Natural killer cell treated with Interleukin-12 subunit alpha and Interleukin-12 subunit beta and Interleukin-15 and Interleukin-18, amount 100 ng/mL, for 72 hours (primary cell): ENCODE results near the gene ITGB3BP. TPM values are rescaled to one million over a fixed set of nuclear protein-coding genes. Genes with fewer than 3 reads are reported as not detected.
"Not testable (repeated sequence)": the region's sequence is repeated elsewhere in the genome, so short reads cannot be mapped to it uniquely, and the experiment has no call there.

ENCODE experiments used
- ATAC-seq, 2 donors: fragments of 150-1000 bp; cut with Tn5 transposase in 1 of 2; sonication (Bioruptor Pico), chemical (Tn5 transposase) in 1 of 2; 2 replicates each; pipeline ENCODE4 v1.10.0; 2021
- DNase-seq: peaks from one replicate; pipeline ENCODE4 v3.0.0; 2022; ENCODE audit warnings: low spot score
- H3K27ac Mint-ChIP-seq, 2 donors: 1 replicate in 1 of 2; 2 replicates in 1 of 2; pipeline ENCODE4 v1.8.0; 2022; ENCODE audit warnings: mixed read lengths in 2 of 2, mild to moderate bottlenecking in 1 of 2, moderate library complexity in 1 of 2
- H3K27me3 Mint-ChIP-seq, 2 donors: 1 replicate in 1 of 2; 2 replicates in 1 of 2; pipeline ENCODE4 v1.8.0; 2022; ENCODE audit warnings: mixed read lengths in 2 of 2
- H3K36me3 Mint-ChIP-seq: one replicate; pipeline ENCODE4 v1.8.0; 2022; ENCODE audit warnings: mixed read lengths
- H3K4me1 Mint-ChIP-seq, 2 donors: 1 replicate in 1 of 2; 2 replicates in 1 of 2; pipeline ENCODE4 v1.8.0; 2022; ENCODE audit warnings: low read depth in 2 of 2, mixed read lengths in 2 of 2, mild to moderate bottlenecking in 1 of 2
- H3K4me3 Mint-ChIP-seq: one replicate; pipeline ENCODE4 v1.8.0; 2022; ENCODE audit warnings: mixed read lengths
- H3K9me3 Mint-ChIP-seq: 2 replicates; pipeline ENCODE4 v1.8.0; 2022; ENCODE audit warnings: mixed read lengths
- total RNA-seq, 2 donors: library from RNA; stranded (reverse); gene quantifications; one replicate each; pipeline ENCODE4 v1.2.3, GENCODE V29; 2022

ITGB3BP gene
- total RNA-seq, 2 donors from 2014 or later: 35.0 to 48.3 TPM

DNA sequence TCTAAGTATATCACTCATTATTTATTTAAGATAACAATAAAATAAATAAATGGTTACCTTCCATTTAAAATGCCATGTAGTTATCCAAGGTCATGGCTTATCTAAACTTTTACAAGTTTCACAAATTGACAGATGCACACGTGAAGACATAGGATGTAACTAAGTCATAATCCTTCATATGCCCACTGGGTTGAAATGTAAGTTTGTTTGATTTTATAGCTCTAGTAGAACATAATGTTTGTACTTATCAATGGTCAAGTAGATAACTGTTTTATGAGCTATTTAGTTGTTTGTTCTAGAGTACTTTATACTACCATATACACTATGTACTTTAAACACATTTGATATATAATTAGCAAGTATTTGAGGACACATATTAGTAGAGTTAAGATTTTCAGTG, 43.0 kb downstream of the ITGB3BP start:
- Mint-ChIP-seq H3K27me3 (no peaks in the 10 kb centered on the region), H3K36me3 (no peaks in the 10 kb centered on the region), H3K4me1 (no peaks in the 10 kb centered on the region), H3K4me3 (no peak overlapping the region), H3K9me3 (no peaks in the 10 kb centered on the region), H3K27ac (no peak overlapping the region)
- DNase-seq: no peak
- ATAC-seq: no peak

DNA sequence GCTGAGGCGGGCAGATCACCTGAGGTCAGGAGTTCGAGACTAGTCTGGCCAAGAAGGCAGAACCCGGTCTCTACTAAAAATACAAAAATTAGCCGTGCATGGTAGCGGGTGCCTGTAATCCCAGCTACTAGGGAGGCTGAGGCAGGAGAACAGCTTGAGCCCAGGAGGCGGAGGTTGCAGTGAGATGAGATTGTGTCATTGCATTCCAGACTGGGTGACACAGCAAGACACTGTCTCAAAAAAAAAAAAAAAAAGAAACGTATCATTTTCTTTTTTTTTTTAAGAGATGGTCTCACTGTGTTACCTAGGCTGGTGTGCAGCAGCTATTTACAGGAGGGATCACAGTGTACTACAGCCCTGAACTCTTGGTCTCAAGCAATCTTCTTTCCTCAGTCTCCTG, 47.3 kb downstream of the ITGB3BP start:
- Mint-ChIP-seq H3K4me1 (no peaks in the 10 kb centered on the region), H3K4me3 (no peak overlapping the region), H3K36me3 (no peaks in the 10 kb centered on the region), H3K27ac (no peak overlapping the region), H3K9me3 (no peaks in the 10 kb centered on the region), H3K27me3 (no peaks in the 10 kb centered on the region)
- ATAC-seq (no peak), DNase-seq (no peak)

GRCh38 chr1:63468683-63469082, 54.3 kb downstream of the ITGB3BP start:
- H3K9me3 Mint-ChIP-seq, H3K4me1 Mint-ChIP-seq, H3K4me3 Mint-ChIP-seq, DNase-seq, H3K27ac Mint-ChIP-seq, H3K27me3 Mint-ChIP-seq, H3K36me3 Mint-ChIP-seq, ATAC-seq: not testable (repeated sequence)

DNA sequence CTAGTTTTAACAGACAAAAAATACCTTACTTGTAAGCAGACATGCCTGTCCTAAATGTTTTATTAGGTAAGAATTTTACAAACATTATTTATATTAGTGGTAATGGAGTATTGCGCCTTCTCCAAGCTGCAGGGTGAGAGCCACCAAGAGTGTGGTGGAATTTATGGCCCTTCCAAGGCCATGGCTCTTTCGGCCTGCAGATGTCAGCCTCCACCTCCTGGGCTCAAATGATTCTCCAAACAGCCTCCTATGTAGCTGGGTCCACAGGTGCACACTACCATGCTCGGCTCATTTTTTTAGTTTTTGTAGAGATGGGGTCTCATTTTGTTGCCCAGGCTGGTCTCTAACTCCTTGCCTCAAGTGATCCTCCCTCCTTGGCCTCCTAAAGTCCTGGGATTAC, 56.3 kb downstream of the ITGB3BP start:
- Mint-ChIP-seq H3K4me3 (no peak overlapping the region), H3K27me3 (no peaks in the 10 kb centered on the region), H3K9me3 (no peaks in the 10 kb centered on the region), H3K27ac (no peak overlapping the region), H3K36me3 (peaks cover 9% of the 10 kb centered on the region), H3K4me1 (peaks cover 4 to 5% of the 10 kb centered on the region in 2 donors)
- ATAC-seq: no peak
- DNase-seq: no peak

GRCh38 chr1:63466181-63466580, 56.8 kb downstream of the ITGB3BP start:
- Mint-ChIP-seq H3K9me3 (no peaks in the 10 kb centered on the region), H3K4me3 (no peak overlapping the region), H3K27me3 (no peaks in the 10 kb centered on the region), H3K36me3 (peaks cover 15% of the 10 kb centered on the region), H3K27ac (no peak overlapping the region), H3K4me1 (peaks cover 4 to 5% of the 10 kb centered on the region in 2 donors)
- DNase-seq (no peak), ATAC-seq (no peak)

GRCh38 chr1:63463248-63463647, 59.8 kb downstream of the ITGB3BP start:
- H3K27me3 Mint-ChIP-seq: no peaks in the 10 kb centered on the region
- H3K4me1 Mint-ChIP-seq: peaks cover 4 to 5% of the 10 kb centered on the region in 2 donors
- no peaks in the 10 kb centered on the region for H3K9me3 Mint-ChIP-seq
- H3K36me3 Mint-ChIP-seq: peaks cover 22% of the 10 kb centered on the region
- peak overlapping the region; percentile 19 to 52 for H3K27ac Mint-ChIP-seq
- ATAC-seq (peak in 1 of 2 donors; percentile 46), DNase-seq (no peak)
- H3K4me3 Mint-ChIP-seq: no peak overlapping the region

- DNase-seq (no peak), ATAC-seq (no peak)
- H3K36me3 Mint-ChIP-seq: peaks cover 30% of the 10 kb centered on the region
Measured at GRCh38 chr1:63461661-63462230, 61.3 kb downstream of the ITGB3BP start.

GRCh38 chr1:63458750-63459149, 64.3 kb downstream of the ITGB3BP start:
- ATAC-seq: no peak
- Mint-ChIP-seq H3K36me3 (peaks cover 30% of the 10 kb centered on the region), H3K4me1 (peaks cover 4 to 5% of the 10 kb centered on the region in 2 donors), H3K27ac (no peak overlapping the region), H3K9me3 (no peaks in the 10 kb centered on the region), H3K4me3 (no peak overlapping the region), H3K27me3 (no peaks in the 10 kb centered on the region)
- no peak for DNase-seq

More at GRCh38 chr1:63461661-63462230, 61.3 kb downstream of the ITGB3BP start:
- Mint-ChIP-seq H3K27ac (no peak overlapping the region), H3K4me3 (no peak overlapping the region), H3K4me1 (peaks cover 4 to 5% of the 10 kb centered on the region in 2 donors), H3K9me3 (no peaks in the 10 kb centered on the region), H3K27me3 (no peaks in the 10 kb centered on the region)

- Mint-ChIP-seq H3K27me3 (no peaks in the 10 kb centered on the region), H3K27ac (no peak overlapping the region), H3K4me3 (no peak overlapping the region), H3K36me3 (peaks cover 14% of the 10 kb centered on the region), H3K9me3 (no peaks in the 10 kb centered on the region), H3K4me1 (no peaks in the 10 kb centered on the region)
- no peak for ATAC-seq
- DNase-seq: no peak
Measured at GRCh38 chr1:63454269-63454668, 68.8 kb downstream of the ITGB3BP start.

DNA sequence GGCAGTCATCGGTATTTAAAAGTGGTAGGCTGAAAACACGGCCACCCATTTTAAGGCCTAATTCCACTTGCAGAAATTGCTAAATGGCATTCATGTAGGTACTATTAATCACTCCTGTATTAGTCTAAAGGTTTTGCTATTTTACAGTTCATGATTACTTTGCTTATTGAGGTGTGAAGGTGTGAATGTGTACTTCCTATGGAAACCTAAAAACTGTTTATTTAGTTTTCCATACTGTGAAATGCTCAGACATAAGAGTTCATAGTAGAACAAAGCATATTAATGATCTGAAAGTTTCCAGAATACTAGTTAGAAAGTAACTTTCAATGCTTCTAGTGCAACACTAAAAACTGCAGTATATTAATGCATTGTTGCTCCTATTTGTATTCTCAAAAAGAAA, 69.8 kb downstream of the ITGB3BP start:
- H3K4me1 Mint-ChIP-seq: no peaks in the 10 kb centered on the region
- H3K36me3 Mint-ChIP-seq: peaks cover 8% of the 10 kb centered on the region
- H3K27ac Mint-ChIP-seq: no peak overlapping the region
- no peak overlapping the region for H3K4me3 Mint-ChIP-seq
- no peaks in the 10 kb centered on the region for H3K9me3 Mint-ChIP-seq
- DNase-seq (no peak), ATAC-seq (no peak)
- no peaks in the 10 kb centered on the region for H3K27me3 Mint-ChIP-seq

GRCh38 chr1:63450416-63450815, 72.6 kb downstream of the ITGB3BP start:
- H3K4me1 Mint-ChIP-seq: no peaks in the 10 kb centered on the region
- H3K9me3 Mint-ChIP-seq: no peaks in the 10 kb centered on the region
- H3K27ac Mint-ChIP-seq: no peak overlapping the region
- no peak overlapping the region for H3K4me3 Mint-ChIP-seq
- H3K36me3 Mint-ChIP-seq: no peaks in the 10 kb centered on the region
- DNase-seq (no peak), ATAC-seq (no peak)
- no peaks in the 10 kb centered on the region for H3K27me3 Mint-ChIP-seq

DNA sequence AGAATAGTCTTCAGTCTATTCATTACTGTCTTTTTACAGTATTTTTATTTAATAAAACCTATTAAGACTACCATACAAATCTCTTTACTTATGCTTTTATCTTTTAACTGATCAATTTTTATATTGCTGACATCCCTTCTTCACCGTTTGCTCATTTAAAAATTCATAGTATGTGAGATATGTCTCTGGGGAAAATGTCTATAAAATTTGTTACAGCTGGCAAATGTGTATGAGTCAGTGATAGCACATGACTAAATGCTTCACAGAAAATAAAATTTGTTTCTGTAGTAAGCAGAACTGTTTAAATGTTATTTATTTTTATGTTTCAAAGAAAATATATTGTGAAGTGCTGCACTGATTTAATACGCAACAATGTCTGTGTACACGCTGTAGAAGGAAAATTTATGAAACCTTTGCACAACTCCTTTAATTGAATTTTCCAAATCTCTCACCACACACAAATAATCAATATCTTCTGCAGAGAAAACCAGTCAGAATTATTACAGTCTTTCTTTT, 74.2 kb downstream of the ITGB3BP start:
- DNase-seq: no peak
- Mint-ChIP-seq H3K4me1 (no peaks in the 10 kb centered on the region), H3K9me3 (no peaks in the 10 kb centered on the region), H3K27me3 (no peaks in the 10 kb centered on the region), H3K27ac (peak overlapping the region in 1 of 2 donors; percentile 45), H3K36me3 (no peaks in the 10 kb centered on the region), H3K4me3 (no peak overlapping the region)
- no peak for ATAC-seq

GRCh38 chr1:63442141-63442475, 80.9 kb downstream of the ITGB3BP start:
- Mint-ChIP-seq H3K27me3 (no peaks in the 10 kb centered on the region), H3K4me3 (no peak overlapping the region), H3K9me3 (no peaks in the 10 kb centered on the region), H3K4me1 (no peaks in the 10 kb centered on the region), H3K27ac (no peak overlapping the region), H3K36me3 (no peaks in the 10 kb centered on the region)
- ATAC-seq (no peak), DNase-seq (no peak)

DNA sequence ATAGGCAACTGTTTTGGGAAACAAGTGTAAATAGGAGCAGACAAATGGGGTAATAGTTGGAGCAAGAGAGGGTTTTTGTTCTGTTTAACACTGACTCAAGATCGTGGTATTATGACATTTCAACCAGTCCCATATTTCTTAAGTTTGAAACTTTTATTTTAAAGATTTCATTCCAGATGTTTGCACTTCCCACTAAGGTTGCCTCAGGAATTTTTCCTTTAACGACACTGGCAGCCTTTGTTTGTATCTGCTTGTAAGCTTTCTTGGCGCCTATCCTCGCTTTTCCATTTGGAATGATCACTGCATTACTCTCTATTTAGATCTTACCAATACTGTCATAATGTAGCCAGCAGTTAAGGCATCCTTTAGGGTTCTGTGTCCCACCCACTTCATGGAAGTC, 87.9 kb downstream of the ITGB3BP start:
- no peak for DNase-seq
- Mint-ChIP-seq H3K27me3 (no peaks in the 10 kb centered on the region), H3K9me3 (no peaks in the 10 kb centered on the region), H3K36me3 (peaks cover 5% of the 10 kb centered on the region), H3K4me3 (no peak overlapping the region), H3K27ac (no peak overlapping the region), H3K4me1 (no peaks in the 10 kb centered on the region)
- ATAC-seq: no peak

DNA sequence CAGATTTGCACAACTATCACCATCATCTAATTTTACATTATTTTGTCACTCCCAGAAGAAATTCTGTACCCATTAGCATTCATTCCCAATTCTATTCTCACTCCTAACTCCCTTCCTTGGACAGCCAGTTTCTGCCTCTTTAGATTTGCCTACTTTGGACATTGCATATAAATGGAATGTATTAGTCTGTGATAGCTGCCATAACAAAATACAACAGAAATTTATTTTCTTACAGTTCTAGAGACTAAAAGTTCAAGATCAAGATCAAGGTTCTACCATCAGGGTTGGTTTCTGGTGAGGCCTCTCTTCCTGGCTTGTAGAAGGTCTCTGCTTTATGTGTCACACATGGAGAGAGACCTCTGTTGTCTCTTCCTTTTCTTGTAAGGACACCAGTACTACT, 93.7 kb downstream of the ITGB3BP start:
- Mint-ChIP-seq H3K36me3 (peaks cover 13% of the 10 kb centered on the region), H3K27me3 (no peaks in the 10 kb centered on the region), H3K27ac (no peak overlapping the region), H3K4me1 (no peaks in the 10 kb centered on the region), H3K4me3 (no peak overlapping the region), H3K9me3 (no peaks in the 10 kb centered on the region)
- ATAC-seq (no peak), DNase-seq (no peak)
